HG03354 (cell line): ENCODE results near the gene KLHDC7B.
A peak's percentile ranks its signal among the peaks of the same experiment; 100 is the strongest.

Experiments
- ATAC-seq: cut with Tn5 transposase; IDR thresholded peaks from one replicate; pipeline ENCODE4 v1.9.1; 2021; ENCODE audit warnings: mild to moderate bottlenecking; ENCODE audit not compliant: unreplicated experiment, poor library complexity, severe bottlenecking

Gene KLHDC7B

GRCh38 chr22:50545522-50546325, at the start of gene KLHDC7B:
TSS of gene KLHDC7B (plus strand) at chr22:50545899. CDS start at chr22:50546244, 345 bp downstream.
- ATAC-seq = no peak

DNA sequence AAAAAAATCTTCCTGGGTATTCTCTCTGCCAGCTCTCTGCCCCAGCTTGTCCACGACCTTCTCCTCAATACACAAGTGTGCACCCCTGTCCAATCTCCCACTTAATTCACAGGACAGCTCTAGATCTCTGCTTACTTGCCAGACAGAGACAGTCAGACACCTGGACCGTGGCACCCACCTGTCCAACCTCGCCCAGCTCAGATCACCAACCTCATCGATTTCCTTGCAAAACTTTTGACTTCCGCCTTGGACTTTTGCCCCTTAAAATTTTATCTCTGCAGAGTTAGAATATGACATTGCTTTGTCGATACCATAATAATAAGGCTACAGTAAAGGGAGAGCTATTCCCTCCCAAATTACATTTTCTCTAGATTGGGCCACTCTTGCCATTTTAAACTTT, 48.6 kb upstream of the KLHDC7B start:
- no peak for ATAC-seq

DNA sequence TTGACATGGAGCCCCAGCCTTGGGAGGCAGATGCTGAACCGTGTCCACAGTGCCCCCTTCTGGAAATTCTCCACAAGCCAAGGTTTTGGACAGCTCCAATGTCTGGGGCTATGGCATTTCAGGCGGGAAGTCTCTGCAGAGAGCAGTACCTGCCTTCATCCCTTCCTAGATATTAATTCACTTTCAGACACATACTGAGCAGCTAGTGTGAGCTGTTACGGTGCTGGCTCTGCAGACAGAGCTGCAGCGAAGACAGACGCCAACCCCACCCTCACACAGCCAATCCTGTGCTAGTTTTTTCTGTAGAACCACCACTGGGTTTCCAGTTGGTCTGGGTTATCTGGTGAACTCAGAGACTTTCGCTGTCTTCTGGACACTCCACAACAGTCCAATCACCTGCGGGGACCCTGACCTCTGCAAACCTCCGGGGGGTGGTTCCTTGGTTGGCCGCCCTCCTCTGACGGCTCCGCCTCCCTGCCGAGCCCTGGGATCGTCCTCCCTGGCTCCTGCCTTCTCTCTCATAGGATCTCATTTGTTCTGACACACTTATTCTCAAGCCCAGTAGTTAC, 47.3 kb upstream of the KLHDC7B start:
- no peak for ATAC-seq

DNA sequence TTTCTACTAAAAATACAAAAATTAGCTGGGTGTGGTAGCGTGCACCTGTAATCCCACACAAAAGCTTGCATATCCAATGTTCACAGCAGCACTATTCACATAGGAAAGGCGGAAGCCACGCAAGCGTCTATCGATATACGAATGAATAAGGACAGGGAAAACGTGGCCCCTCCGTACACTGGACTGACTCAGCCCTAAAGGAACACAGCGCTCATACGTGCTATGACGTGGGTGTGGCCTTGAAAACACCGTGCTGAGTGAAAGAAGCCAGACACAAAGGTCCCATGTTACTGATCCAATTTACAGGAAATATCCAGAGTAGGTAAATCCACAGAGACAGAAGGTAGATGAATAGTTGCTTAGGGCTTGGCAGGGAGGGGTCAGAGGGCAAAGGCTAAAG, 45.2 kb upstream of the KLHDC7B start:
- ATAC-seq = no peak

DNA sequence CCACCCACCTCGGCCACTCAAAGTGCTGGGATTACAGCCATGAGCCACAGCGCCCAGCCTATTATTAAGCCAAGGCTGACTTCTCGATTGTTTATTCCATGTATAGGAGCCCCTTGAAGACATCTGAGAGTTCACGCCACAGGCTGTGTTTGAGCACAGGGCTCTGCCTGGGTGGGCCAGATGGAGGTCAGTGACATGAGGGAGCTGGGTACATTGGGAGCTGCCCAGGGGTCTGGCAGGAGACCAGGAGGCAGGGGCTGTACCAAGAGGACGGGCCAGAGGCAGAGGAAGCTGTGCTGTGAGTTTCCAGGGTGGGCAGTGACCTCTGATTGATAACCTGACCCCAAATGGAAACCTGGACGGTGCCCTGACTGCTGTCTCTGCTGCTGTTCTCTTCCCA, 43.6 kb upstream of the KLHDC7B start:
- ATAC-seq = no peak

DNA sequence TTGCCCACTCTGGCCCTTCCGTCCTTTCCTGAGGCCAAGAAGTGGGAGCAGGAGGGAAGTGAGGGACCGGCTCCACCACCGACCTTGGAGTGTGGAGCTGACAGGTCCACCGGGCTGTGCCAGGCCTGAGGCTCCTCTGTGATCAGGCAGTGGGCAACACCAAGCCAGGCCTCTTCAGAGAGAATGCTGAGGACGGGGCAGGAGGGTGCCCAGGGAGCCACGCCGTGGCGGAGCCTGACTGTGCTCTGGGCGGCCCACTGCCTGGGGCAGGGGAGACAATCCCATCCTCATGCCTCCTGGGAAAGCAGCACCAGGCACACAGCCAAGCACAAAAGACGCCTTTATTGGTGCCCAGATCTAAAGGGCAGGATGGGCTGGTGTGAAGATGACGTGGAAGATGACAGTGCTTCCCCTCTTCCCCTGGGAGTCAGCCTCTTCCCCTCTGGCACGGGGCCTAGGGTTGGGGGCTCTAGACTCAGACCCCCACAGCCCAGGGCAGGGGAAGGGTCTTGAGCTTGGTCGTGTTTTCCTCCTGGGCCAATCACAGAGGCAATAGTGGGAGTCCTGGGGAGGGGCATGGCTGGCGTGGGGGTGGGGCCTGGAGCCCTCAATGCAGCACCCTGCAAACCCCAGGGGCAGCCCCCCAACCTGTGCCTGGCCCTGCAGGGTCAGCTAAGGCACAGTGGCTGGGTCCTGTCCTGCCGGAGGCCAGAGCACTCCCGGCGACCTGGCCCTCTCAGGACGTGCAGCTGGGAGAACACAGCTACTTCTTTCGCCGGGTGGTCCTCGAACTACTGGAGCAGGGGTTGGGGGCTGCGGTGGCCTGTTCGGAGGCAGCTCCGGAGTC, 42.8 kb upstream of the KLHDC7B start:
- ATAC-seq = no peak

- no peak for ATAC-seq
Observed at GRCh38 chr22:50503475-50504145, 42.1 kb upstream of the KLHDC7B start.

- no peak for ATAC-seq
Observed at GRCh38 chr22:50504369-50505211, 41.1 kb upstream of the KLHDC7B start.

- ATAC-seq = no peak
Observed at GRCh38 chr22:50505276-50505775, 40.4 kb upstream of the KLHDC7B start.

DNA sequence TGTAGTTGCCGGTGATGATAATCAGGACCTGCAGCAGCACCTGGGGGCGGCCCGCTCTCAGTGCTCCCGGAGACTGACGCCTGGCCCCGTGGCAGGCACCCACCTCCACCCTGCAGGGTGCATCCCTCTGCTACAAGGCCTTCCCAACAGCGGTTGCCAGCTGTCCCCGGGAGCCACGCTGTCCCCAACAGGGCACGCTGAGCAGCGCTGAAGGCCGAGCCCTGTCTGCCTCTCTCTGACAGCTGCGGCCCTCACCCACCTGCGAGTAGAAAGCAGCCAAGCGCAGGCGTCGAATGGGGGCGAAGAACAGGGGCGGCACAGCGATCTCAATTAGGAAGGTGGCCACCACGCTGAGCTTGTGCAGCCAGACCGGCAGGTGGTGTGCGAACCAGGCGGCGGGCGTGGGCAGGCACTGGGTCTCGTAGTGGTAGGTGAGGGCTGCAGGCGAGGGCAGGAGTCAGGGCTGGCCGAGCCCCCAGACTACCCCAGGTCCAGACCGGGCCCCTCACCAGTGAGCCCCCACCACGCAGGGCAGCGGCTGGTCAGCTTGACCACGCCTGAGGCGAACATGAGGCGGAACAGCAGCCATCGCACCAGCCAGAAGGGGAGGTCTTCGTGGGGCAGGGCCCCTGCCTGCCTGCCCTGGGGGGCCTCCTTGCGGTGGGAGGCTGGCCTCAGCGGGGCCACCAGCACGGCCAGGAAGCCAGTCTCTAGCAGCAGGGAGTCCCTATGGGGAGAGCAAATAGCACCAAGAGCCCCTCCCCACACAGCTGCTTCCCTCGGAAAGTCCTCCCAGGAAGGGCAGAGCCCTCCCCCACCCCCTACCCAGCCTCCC, 39.7 kb upstream of the KLHDC7B start:
- no peak for ATAC-seq

DNA sequence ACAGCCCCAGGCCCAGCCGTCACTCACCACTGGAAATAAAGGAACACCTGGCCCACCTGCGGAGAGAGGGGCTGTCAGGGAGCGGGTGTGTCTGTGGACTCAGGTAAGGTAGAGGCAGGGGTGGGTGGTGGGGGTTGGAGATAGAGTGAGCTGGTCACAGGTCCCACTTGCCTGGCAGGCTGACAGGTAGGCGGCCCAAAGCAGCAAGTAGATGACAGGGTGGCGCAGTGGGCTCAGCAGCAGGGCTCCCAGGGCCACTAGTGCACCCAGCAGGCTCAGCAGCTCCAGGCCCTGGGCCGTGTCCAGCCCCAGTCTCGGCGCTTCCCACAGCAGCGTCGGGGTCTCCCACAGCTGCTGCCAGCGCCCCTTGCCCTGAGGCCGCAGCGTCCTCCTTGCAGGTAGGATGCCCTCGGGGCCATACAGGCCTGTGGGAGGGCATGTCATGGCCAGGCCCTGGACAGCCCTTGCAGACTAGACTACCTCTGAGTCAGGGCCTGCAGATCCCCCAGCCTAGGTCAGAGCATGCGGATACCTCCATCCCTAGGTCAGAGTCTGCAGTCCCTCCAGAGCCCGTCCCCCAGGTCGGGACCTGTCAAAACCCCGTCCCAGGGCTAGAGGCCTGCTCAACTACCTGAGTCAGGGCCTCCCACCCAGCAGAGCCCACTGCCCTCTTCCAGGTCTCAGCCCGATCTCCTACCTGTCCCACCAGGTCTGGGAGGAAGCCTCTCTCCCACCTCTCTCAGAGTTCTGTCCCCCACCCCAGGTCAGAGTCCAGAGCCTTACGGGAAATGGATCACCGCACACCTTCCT, 38.9 kb upstream of the KLHDC7B start:
- ATAC-seq = no peak

GRCh38 chr22:50507421-50507990, 38.2 kb upstream of the KLHDC7B start, which contains the start of gene LMF2:
TSS of gene LMF2 (minus strand) at chr22:50507702. CDS start at chr22:50507675, 27 bp downstream.
- ATAC-seq = peak; percentile 50

DNA sequence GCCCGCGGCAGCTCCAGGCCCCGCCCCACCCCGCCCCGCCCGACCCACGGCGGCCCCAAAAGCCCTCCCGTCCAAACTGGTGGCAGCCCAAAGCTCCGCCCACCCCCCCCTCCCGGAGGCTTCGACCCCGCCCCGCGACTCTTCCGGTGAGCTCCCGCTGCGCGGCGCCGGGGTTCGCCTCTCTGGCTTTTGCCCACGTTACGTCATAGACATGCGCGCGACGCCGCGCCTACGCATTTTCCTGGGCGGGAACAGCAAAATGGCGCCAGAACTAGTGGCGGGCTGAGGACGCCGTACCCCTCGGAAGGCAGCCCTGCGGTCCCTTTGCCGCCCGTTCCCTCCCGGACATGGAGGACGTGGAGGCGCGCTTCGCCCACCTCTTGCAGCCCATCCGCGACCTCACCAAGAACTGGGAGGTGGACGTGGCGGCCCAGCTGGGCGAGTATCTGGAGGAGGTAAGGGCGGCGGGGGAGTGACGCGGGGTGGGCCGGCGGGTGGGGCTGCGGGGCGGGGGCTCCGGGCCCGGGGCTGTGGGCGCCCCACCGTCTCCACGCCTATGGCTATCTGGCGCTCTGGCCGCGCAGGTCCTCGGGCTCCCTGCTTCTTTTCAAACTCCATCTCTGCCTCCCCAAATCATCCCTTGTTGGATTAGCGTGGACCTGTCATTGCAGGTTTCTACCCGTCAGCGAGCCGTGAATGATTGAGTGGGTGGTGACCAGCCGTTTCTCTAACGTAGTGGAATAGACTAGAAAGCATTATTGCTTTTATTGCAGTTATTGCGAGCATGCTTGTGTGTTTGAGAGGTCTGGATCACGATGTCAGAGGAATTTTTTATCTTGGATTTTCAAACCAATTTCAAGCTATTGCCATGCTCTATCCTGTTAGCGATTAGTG, 37.5 kb upstream of the KLHDC7B start, which contains the start of gene NCAPH2:
Gene NCAPH2 (plus strand): TSS at position 234 of the 894 bp plus-strand sequence. CDS start 114 bp downstream, at position 348.
- peak; percentile 73 for ATAC-seq

- ATAC-seq = no peak
Observed at GRCh38 chr22:50508897-50509296, 36.8 kb upstream of the KLHDC7B start.

GRCh38 chr22:50513175-50513574, 32.5 kb upstream of the KLHDC7B start:
- ATAC-seq = no peak

DNA sequence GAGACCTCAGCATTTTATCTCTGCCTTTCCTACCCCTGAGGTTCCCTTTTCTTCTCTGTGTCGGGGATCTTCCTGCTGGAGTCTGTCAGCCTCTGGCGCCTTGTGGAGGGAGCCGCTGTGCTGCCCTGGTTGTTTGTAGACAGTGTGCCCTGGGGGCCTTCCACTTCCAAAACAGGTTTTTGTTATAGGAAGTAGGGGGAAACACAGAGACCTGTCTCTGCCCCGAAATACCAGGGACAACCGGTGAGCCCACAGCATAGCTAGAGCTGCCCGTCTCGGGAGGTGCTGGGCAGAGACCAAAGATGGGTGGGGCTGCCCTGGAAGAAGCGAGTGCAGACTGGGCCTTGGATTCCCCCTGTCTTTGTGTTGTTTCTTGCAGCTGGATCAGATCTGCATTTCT, 29.6 kb upstream of the KLHDC7B start:
- no peak for ATAC-seq
